T-helper 9 cell (primary cell): ENCODE results near the gene PDZD2.
"Not testable (repeated sequence)": the region's sequence is repeated elsewhere in the genome, so short reads cannot be mapped to it uniquely, and the experiment has no call there.

Source experiments
- DNase-seq: peaks from one replicate; pipeline ENCODE4 v3.0.0-alpha.2; 2020

The PDZD2 gene

DNA sequence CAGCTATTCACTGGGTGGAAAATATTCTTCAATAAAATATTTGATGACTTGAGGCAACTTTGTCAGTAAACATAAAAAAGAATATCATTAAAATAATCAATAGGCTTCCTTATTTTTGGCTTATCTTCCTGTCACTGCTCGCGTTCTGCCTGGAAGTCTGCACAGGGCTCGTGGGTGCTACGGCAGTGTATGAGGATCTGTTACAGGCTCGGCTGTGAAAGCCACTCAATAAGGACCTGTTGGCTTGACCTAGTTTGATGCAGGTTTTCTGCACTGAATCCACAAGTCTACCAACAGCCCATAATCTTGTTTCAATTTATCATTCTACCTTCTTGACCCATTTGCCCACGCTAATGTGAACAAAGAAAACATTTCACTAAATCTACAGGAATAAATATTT lies 97.2 kb downstream of the PDZD2 start:
- DNase-seq: no peak

DNA sequence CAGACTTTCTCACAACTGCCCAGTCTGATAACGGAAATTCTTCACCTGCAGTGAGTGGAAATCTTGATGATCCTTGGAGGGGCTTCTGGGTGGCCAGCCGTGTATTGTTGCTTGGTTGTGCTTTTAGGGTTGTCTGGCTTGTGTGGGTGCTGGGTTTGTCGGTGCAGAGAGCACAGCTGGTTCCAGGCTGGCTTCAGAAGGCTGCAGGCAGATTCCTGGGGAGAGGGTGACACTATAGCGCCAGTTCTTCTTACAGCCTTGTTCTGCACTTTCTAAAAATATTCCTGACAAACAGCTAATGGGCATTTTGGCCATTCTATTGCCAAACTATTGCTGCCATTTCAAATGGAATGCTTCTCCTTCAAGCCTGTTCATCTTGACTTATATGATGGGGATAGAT lies 99.3 kb downstream of the PDZD2 start:
- DNase-seq: no peak

DNA sequence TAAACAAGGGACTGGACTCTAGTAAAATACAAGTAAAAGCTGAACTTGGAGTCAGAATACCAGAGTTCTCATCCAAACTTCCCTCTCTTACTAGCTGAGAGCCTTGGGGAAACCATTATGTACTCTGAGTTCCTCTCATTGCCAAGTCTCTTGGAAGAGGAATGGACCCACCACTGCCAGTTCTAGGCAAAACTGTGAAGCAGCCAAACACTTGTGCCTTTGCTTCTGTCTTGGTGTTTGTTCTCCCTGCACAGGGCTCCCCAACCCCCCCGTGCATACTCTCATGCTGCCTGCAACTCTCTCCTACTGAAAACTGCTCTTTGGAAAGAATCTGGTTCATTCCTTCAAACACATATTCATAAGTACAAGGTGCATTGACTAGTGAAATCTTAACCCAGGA lies 102.6 kb downstream of the PDZD2 start:
- DNase-seq: no peak

DNA sequence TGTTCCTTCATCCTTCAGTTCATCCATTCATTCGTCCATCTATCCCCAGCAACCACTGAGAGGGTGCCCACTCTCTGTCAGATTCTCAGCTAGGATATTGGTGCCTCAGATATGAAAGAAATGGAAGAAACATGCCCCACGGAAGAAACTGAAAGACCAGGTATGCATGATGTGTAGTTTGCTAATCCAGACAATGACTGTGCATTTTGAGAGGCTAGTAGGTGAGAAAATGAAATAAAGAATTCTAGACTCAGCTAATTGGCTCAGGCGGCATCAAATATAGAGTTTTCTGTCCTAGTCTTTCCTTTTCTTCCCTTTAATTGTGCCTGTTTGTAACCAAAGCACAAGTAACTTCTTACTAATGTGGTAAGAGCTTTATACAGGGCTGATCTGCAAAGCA lies 104.7 kb downstream of the PDZD2 start:
- DNase-seq: no peak

DNA sequence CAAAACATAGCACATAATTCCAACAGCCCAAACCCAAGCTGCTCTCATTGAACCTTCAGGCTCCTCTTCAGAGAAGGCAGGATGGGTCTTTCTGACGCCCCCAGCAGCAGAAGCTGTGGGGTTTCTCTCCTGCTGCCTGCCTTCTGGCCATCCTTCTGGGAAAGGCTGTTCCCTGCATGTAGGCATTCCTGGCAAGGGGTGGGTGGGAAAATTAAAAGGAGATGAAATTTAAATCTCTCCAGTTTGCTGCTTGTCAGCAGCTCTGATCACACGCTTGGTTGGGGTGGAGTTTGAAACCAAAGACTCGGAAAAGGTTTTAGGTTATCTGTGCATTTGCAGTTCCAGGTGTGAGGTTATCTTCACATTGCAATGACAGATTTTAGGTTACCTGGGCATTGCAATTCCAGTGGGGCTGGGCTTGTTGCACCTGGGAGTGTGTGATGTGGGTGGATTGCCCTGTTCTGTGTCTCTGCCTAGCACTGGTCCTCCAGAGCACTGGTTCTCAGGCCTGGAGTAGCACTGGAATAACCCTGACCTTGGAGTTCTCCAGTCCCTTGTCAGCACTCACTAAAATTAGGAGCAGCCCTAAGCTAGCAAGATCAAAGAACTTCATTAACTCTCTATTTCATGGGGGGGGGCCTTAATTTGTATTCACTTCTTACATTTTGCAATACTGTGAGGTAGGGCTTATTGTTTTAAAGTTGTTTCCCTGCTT lies 109.7 kb downstream of the PDZD2 start:
- DNase-seq: no peak

DNA sequence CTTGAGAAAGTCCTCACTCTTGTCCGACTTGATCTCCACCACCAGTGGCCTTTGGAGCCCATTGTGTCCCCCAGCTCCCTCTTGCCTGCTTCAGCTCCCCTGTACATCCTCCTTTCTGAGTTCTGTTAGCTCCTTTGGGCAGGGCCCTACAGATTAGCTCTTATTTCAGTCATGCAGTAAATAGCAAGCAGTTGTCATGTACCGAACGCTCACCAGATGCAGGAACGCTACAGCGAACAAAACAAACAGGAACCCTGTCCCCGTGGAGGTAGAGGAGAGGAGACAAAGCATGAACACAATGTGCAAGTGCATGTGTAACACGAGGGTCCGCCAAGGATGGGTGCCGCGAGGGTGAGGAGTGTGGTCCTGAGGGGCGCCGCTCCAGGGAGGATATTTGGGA lies 111.3 kb downstream of the PDZD2 start:
- DNase-seq: no peak

DNA sequence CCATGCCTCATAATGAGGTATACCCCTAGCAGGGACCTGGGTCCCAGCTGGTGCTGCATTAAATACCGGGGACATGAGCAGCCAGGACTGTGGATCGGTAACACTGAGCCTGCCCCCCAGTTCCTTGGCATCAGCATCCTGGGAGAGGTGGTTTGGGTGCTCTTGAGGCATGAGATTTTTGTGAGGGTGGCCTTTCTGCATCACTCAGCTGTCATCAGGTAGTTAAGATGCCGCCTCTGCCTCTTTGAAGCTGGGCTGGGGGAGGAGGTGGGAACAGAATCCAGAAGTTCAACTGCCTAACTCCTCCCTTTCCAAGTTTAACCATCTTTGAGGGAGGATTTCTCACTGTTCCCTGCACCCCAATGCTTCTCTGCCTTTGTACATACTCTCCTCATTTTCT lies 112.7 kb downstream of the PDZD2 start:
- no peak for DNase-seq

DNA sequence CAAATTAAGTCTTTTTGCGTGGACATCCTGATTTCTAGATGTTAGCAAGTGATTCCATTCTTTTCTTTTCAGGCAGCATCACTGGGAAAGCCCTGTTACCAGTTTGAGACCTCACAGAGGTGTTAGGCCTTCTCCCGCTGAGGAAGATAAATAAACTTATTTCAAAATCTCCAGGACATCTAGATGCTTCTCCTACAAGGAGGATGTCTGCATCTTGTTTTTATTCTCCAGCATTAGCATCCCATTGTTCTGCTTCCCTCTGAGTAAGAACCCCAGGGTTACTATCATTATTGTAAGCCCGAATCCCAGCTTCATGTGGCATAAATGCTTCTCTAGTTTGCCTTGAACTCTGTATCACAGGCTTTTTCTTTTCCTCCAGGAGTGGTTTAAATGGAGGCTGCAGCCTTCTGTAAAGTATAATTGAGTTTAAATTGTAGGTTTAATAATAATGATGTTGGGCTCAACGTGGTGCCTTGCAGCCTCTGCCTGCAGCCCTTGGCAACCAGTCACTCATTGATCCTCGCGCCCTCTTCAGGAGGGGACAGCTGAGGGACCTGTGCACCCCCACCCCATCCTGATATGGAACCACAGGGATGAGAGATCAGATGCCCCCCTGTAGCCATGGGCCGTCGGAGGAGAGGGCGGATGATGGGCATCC lies 114.9 kb downstream of the PDZD2 start:
- DNase-seq: no peak

DNA sequence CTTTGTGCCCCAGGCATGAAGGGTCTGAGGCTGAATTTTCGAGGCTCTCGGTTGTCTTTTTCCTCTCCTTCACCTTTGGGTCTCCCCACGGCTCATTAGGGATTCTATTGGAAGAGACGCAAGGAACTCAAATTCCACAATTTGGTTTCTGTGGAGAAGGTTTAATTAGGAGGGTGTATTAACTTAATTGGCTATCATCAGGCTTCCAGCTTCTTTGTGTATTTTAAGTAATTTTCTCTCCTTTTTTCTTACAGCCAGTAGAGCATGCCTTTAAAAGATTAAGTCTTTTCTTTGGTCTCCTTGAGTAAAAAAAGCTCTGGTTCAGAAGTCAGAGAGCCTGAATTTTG lies 115.4 kb downstream of the PDZD2 start:
- no peak for DNase-seq

DNA sequence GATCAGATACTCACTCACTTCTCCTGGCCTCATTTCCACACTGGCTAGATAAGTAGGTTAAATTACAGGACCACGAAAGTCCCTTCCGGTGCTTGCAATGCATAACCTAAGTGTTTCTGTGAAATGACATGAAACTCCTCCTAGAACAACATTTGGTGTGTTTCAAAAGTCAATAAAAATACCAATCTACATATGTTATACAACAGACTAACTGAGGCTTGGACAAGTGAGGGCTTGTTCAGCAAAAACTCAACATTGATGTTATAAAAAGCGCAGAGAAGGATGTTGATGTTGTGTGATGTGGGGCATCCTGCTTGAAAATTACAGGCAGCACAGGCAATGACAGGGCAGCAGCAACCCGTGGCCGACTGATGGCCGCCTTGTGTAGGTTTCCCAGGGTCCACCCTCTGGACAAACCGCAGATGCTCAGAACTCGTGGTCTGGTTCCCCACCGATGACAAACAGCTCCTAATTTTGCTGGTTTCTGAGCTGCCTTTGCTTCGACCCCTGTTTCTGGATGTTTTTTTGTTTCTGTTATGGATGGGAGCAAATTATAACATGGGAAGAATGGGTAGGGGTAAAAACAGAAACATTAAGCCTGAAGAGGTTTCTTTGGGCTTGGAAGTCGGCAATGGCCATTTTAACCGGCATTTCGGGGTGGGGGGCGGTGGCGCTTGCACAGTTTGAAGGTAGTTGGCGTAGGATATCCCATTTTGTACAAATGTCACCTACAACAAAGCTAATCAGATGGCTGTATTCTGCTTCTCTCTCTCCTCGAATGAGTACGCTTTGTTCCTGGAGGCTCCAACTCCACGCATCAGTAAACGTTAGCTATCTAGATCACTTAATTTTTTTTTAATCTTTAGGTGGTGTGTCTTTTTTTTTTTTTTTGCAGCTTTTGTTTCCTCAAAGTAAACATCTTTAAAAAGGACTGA lies 116.1 kb downstream of the PDZD2 start:
- DNase-seq: no peak

DNA sequence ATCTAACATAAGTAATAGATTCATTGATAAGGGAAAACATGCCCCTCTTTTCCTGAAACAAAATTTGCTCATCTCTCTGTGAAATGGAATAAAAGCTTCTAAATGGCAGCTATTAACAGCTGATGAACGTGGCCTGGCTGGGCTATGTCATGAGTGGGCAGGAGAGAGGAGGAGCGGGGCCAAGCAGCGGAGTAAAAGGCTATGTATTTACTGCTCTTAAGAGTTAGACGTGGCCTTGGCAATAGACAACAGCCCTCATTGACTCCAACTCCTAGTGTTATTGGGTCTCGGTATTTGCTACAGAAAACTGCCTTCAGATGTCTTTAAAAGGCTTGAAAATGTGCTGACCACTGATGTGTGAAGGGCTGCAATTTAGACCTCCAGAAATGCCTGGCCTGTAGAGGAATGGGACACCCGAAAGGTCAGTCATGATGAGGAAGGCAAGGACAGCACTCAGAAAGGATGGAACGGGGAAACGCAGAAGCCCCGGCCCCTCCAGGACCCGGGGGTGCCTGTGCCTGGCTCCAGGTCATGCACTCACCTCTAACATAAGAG lies 116.8 kb downstream of the PDZD2 start:
- no peak for DNase-seq

DNA sequence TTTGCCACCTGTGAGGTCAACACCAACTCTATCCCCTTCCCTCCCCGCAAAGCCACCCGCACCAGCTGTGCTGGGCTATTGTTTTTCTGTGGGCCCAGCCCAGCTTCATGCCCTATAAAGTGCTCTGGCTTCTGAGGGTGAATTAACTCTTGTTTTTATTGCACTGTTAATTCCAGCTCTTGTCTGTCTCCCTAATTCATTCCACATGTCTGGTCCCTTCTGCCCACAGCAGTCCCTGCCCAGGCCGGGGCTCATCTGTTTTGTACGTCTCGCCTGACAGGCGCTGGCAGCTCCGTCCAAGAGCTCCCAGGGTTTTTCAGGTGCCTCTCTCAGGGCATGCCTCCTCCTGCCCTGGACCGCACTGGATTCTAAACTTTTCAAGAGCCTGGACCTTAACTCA lies 118.9 kb downstream of the PDZD2 start:
- no peak for DNase-seq

DNA sequence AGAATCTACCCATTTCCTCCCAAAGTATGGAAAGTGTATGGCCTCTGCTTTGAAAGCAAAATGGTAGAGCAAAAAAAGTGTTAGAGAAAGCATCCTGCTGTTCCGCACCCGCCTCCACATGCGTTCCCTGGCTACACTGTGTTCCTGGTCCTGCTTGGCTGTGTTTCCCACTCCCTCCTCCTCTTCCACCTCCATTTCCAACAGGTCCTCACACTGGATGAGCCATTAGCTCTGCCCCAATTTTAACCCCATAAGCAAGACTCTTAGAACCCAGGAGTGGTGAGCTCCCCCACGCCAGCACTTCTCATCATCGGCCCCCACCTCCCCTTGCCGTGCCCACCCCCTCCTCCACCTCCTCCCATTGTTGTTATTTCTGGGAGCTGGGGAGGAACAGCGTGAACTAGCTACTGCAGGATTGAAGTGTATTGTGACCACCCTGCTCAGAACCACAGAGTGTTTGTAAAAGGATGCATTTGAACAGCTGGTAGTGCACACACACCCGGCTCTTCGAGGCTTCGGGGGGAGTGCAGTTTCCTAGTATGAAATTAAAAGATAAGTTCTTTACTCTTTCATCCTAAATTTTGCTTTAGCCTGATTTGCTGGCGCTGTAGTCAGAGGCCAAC lies 120.0 kb downstream of the PDZD2 start:
- no peak for DNase-seq

DNA sequence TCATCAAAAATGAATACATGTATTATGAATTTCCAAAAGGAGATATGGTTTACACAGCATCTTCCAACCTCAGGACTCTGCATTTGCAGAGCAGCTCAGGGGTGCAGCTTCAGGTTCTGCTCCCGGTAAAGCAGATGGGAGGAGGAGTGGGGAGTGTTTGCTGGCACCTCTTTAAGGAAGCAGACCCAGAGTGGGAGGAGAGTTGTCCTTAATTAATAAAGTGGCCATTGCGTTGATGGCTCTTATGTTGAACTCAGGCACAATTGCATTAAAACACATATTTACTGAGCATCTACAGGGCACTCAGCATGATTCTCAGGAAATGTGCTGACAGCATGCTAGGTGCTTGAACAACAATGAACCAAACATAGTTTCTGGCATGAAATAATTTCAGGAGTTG lies 121.0 kb downstream of the PDZD2 start:
- no peak for DNase-seq

DNA sequence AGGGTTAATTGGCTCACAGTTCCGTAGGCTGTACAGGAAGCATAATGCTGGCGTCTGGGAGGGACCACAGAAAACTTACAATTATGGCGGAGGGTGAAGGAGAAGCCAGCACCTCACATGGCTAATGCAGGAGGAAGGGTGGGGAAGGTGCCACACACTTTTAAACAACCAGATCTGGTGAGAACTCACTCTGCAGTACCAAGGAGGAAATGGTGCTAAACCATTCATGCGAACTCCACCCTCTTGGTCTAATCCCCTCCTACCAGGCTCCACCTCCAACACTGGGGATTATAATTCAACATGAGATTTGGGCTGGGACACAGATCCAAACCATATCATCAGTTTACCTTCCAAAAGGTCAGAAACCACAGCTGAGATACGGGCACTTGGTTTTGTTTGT lies 122.9 kb downstream of the PDZD2 start:
- DNase-seq: no peak

DNA sequence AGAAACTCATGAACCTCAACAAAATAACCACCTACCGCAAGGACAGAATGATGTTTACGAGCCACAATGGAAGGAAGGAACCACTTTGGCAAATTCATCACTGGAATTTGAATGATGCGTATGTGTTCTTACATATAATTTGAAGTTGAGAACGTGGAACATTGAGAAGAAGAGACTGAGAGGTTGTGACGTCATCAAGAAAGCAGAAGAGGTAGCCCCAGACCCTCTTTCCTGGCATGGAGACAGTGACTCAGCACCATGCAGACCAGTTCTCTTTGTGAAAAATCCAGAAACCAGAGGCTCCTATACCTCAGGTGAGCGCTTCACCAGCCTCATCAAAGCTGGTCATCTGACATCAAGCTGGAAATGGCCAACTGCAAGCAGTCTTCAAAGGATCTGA lies 124.5 kb downstream of the PDZD2 start:
- no peak for DNase-seq

DNA sequence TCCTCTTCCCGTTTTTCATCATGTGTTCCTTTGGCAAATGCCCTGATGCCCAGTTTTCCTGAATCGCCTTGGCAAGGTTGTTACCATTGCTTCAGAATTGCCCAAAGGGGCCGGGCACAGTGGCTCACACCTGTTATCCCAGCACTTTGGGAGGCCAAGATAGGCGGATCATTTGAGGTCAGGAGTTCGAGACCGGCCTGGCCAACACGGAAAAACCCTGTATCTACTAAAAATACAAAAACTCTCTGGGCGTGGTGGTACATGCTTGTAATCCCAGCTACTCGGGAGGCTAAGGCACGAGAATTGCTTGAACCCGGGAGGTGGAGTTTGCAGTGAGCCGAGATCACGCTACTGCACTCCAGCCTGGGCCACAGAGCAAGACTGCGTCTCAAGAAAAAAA lies 125.8 kb downstream of the PDZD2 start:
- not testable (repeated sequence) for DNase-seq

DNA sequence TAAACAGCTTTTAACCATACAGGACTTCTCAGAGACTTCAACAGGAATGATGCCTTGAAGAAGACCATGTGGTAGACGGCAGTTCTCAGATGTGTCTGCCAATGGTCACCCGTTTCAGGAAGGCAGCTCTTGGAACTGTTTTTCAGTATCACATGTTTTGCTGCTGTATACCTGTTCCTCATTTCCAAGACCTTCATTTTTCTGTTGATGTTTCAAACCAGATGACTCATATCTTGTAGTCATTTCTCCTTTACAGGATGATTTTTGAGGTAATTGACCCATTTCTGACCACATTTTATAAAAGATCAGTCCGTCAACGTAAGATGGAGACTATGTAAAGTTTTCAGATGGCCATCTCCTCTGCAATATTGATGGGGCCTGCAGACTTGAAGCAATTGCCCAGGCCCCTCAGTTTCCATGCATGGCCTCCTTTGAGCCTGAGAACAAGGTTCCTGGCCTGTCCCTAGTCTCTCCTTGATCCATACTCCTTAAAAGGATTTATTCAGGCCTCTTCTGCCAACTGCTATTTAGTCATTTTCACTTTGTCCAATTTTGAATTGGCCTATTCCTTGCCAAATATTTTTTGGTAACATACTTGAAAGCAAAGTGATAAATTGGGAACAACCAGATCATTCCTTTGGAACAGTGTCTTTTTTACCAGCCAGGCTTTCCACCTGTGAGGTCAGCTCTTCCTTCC lies 128.6 kb downstream of the PDZD2 start:
- no peak for DNase-seq

DNA sequence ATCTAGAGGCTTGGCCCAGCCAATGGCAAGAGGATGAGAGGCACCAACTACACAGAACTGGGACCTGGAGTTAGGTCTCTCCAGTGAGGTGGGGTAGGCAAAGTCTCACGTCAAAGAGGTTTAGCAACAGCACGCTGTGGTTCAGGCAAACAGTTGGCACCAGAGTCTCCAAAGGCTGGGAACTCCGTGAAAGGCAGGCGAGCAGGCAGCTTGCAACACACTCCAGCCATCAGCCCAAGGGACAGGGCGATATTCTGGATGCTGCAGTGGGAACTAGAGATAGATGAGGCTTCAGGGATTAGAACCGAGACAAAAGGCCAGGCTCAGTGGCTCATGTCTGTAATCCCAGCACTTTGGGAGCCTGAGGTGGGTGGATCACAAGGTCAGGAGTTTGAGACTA lies 129.1 kb downstream of the PDZD2 start:
- DNase-seq: no peak

DNA sequence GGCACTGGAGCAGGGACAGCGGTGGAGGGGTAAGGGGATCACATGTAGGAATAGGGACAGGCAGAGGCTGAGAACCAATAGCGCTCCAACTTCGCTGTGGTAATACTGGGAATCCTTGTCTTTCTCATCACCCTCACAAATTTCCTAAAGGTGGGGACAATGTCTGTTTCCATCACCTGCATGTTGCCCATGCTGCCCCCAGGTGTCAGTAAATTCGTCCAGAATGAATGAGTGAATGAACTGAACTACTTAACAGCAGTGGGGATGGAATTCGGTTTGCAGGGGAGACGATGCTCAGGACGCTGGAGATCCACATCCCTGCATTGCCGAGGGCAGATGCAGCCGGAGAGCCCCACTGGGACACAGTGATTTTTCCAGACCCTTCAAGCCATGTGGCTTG lies 129.9 kb downstream of the PDZD2 start:
- no peak for DNase-seq

DNA sequence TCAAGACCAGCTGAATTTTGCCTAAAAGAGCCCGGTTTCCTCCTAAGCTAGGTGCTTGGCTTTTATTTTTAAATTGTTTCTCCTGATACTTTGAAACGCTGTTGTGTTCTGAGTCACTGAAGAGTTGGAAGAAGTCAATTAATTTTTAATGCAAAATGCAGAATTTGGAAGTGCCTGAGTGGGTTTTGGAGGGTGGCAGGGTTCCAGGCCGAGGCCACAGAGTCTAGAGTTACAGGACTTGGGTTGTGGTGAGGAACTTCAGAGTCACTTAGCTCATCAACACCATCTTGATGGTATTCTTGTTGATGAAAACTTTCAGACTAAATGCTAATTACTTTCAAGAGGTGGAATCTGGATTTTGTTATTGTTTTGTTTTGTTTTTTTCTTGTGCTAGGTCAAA lies 130.6 kb downstream of the PDZD2 start:
- DNase-seq: no peak

DNA sequence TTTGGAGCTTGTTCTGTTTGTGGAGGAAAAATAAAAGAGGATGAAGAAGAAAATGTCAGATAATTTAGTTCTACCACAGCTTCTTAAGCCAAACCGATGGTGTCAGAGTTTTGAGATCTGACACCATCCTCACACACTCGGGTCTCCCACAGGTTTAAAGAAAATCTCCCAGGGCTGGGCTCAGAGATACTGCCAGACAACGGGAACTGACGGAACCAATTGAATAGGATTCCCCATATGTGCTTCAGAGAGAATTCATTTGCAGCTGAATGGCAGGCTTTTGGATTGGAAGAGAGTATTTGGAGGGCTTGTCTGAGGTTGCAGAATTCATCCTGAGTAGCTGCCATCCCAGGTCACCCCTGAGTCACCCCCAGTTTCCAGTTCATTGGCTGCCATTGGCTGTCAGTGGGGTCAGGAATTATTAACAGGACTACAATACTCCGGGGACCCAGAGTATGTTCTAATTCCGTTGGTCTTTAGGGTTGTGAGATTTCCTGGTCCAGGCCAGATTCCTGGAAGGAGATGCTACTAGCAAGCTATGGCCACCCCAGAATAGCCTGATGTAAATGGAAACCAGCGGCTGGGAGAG lies 131.3 kb downstream of the PDZD2 start:
- DNase-seq: no peak
